Chondrocyte (in vitro differentiated cells): ENCODE data around the gene COASY. TPM values are rescaled to one million over a fixed set of nuclear protein-coding genes. Genes with fewer than 3 reads are reported as not detected.
"Not testable (repeated sequence)": the region's sequence is repeated elsewhere in the genome, so short reads cannot be mapped to it uniquely, and the experiment has no call there.

ENCODE experiments used
- DNase-seq: peaks from one replicate; pipeline ENCODE4 v3.0.0; 2021; ENCODE audit warnings: mixed read lengths, low spot score
- H3K27ac Mint-ChIP-seq: one replicate; pipeline ENCODE4 v1.8.0; 2021; ENCODE audit warnings: mild to moderate bottlenecking, moderate library complexity, mixed read lengths; ENCODE audit not compliant: unreplicated experiment
- H3K27me3 Mint-ChIP-seq: 2 replicates; pipeline ENCODE4 v1.8.0; 2021; ENCODE audit warnings: low read depth, mixed read lengths
- H3K36me3 Mint-ChIP-seq: 2 replicates; pipeline ENCODE4 v1.8.0; 2021; ENCODE audit warnings: low read depth, mixed read lengths
- H3K4me1 Mint-ChIP-seq: 2 replicates; pipeline ENCODE4 v1.8.0; 2021; ENCODE audit warnings: low read depth, mild to moderate bottlenecking, mixed read lengths
- H3K4me3 Mint-ChIP-seq: one replicate; pipeline ENCODE4 v1.8.0; 2021; ENCODE audit warnings: mild to moderate bottlenecking, moderate library complexity, mixed read lengths; ENCODE audit not compliant: unreplicated experiment
- H3K9me3 Mint-ChIP-seq: 2 replicates; pipeline ENCODE4 v1.8.0; 2021; ENCODE audit warnings: low read depth, mixed read lengths
- total RNA-seq: library from RNA; stranded (reverse); gene quantifications from 3 replicates; pipeline ENCODE4 v1.2.1, GENCODE V29; 2021
- TF ChIP-seq, protein P1 (sequence below): fragments of 200-600 bp; sonication (generic); IDR thresholded peaks from 2 replicates; pipeline ENCODE4 v1.5.0; 2021; ENCODE audit warnings: antibody characterized with exemption, mild to moderate bottlenecking, moderate library complexity

COASY gene
- total RNA-seq, 1 donor from 2014 or later = 31.2 TPM

DNA sequence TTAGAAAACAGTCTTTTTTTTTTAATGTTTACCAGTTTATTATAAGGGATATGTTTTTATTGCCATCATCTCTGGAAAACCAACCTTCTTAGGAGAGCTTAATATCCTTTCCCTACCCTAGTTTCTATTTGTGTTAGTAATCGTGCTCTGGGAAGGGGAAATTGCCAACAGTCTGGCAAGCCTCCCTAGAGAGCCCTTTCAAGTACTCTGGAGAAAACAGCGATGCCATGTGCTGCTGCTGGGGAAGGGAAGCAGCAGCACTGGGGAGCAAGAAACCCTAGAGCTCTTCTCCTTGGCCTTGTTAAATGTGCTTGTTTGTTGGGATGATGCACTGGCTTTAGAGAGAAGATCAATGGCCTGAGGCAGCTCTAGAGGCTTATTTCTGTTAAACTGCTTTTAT, 37.0 kb downstream of the COASY start:
- Mint-ChIP-seq H3K27ac (peak overlapping the region; percentile 22), H3K27me3 (no peaks in the 10 kb centered on the region), H3K4me1 (peaks cover 9% of the 10 kb centered on the region), H3K9me3 (no peaks in the 10 kb centered on the region), H3K36me3 (peaks cover 2% of the 10 kb centered on the region), H3K4me3 (no peak overlapping the region)
- DNase-seq = no peak
- TF ChIP-seq, protein P1, sequence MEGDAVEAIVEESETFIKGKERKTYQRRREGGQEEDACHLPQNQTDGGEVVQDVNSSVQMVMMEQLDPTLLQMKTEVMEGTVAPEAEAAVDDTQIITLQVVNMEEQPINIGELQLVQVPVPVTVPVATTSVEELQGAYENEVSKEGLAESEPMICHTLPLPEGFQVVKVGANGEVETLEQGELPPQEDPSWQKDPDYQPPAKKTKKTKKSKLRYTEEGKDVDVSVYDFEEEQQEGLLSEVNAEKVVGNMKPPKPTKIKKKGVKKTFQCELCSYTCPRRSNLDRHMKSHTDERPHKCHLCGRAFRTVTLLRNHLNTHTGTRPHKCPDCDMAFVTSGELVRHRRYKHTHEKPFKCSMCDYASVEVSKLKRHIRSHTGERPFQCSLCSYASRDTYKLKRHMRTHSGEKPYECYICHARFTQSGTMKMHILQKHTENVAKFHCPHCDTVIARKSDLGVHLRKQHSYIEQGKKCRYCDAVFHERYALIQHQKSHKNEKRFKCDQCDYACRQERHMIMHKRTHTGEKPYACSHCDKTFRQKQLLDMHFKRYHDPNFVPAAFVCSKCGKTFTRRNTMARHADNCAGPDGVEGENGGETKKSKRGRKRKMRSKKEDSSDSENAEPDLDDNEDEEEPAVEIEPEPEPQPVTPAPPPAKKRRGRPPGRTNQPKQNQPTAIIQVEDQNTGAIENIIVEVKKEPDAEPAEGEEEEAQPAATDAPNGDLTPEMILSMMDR = no peak

DNA sequence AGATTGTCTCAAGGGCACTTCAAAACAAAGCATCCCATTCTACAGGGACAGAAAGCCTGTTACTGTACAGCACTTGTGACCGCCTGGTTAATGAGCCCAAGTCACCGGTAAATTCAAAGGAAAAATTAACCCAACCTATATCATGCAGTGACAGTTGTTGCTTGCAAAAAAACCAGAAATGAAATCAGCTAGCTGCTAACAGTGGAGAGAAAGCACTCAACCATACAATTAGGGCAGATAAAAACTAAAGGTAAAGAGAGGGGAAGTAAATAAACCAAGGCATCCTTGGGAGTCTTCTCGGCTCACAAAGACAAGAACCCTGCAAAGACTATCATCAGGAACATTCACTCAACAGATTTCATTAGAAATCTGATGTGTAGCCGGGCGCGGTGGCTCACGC, 41.4 kb downstream of the COASY start:
- no peaks in the 10 kb centered on the region for H3K27me3 Mint-ChIP-seq
- no peak overlapping the region for H3K4me3 Mint-ChIP-seq
- H3K36me3 Mint-ChIP-seq = no peaks in the 10 kb centered on the region
- no peak overlapping the region for H3K27ac Mint-ChIP-seq
- H3K4me1 Mint-ChIP-seq = peaks cover 34% of the 10 kb centered on the region
- TF ChIP-seq, protein P1 = no peak
- no peak for DNase-seq
- H3K9me3 Mint-ChIP-seq = no peaks in the 10 kb centered on the region

DNA sequence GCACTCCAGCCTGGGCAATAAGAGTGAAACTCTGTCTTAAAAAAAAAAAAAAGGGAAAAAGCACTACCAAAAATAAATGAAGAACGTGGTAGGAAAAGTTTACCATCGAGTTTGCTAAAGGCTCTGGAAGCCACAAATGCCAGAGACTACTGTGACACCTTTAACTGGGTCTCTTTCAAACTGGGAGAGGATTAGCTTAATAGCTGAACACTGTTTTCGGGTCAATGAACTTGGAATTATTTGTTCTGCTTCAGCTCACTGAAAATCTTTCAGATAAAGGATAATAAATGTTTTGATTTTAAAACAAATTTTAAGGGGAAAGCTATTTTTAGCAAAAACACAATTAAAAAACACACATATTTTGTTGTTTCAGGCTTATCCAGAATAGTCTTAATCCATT, 45.8 kb downstream of the COASY start:
- Mint-ChIP-seq H3K4me1 (peaks cover 33% of the 10 kb centered on the region), H3K27ac (peak overlapping the region; percentile 34), H3K9me3 (no peaks in the 10 kb centered on the region), H3K36me3 (peaks cover 5% of the 10 kb centered on the region), H3K4me3 (peak overlapping the region; percentile 99), H3K27me3 (no peaks in the 10 kb centered on the region)
- no peak for DNase-seq
- TF ChIP-seq, protein P1 = no peak

DNA sequence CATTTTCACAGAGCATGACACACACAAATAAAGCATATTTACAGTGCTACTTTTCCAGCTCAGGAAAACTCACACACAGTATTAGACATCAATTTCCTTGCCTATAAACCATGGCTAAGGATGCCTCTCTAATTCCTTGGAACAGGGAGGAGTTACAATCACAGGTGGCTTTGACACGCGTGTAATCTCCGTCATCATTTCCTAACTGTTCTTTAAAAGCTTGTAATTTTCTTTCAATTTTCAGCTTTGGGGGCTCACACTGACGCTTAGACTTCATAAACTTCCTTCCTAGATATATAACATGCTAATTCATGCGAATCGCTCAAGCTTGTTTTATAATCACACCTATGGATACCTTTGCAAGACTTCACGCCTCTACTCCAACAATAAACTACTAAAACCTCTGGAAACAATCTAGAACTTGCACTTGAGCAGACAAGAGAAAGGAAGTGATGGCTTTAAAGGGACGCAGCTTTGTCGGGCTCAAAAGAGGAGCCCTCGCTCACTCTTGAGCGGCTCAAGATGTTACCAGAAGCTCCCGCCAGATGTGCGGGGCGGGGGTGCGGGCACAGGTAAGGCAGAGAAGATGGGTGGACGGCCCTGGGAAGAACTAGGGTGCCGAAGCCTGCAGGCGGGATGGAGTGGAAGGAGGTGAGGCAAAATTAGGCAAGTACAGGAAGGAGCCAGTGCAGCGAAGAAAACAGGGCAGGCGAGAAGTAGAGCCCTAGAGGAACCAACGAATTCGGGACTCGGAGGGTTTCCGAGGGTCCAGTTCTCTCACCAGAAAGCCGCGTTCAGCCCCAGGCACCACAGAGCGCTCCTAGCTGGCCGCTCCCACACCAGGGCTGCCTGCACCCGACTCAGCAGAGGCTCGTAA, 46.6 kb downstream of the COASY start:
- Mint-ChIP-seq H3K4me3 (peak overlapping the region; percentile 99), H3K9me3 (no peaks in the 10 kb centered on the region), H3K27me3 (no peaks in the 10 kb centered on the region), H3K4me1 (peaks cover 33% of the 10 kb centered on the region), H3K27ac (peak overlapping the region; percentile 98), H3K36me3 (peaks cover 9% of the 10 kb centered on the region)
- no peak for DNase-seq
- TF ChIP-seq, protein P1 = no peak

DNA sequence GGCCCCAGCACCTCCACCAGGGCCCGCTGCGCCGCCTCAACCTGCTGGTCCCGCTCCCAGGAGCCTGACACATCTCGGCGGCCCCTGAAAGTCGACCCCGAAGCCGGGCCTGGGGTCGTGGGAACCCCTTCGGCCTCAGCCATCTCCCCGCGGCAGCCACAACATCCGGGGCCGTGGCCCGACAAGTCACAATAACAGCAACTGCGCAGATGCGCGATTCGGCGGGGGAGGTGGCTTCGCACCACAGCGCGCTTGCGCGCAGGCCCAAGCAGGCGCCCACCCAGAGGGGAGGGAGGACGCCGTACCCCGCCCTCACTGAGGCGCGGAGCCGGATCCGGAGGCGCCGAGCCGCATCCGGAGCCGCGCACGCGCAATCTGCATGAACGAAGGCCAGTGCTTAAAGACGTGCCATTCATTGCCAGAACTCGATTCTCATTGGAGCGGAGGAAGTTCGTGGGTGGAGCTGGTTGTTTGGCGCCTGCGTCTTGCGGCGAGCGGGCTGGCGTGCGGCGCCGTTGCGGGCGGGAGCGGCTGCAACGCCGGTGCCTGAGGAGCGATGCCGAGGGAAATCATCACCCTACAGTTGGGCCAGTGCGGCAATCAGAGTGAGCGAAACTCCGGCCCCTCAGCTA, 47.4 kb downstream of the COASY start, which contains the start of the genes RETREG3 and TUBG1:
TSS of gene RETREG3 (minus strand) at position 193 of the 632 bp plus-strand sequence. CDS start at position 143, 50 bp downstream.
TSS of gene TUBG1 (plus strand) at position 502 of the 632 bp plus-strand sequence. CDS start at position 557, 55 bp downstream.
- peak; percentile 99 for DNase-seq
- H3K27me3 Mint-ChIP-seq = no peaks in the 10 kb centered on the region
- peak within 1 kb of the TSS; percentile 99 for H3K4me3 Mint-ChIP-seq
- peak within 1 kb of the TSS; percentile 98 for H3K27ac Mint-ChIP-seq
- H3K9me3 Mint-ChIP-seq = no peaks in the 10 kb centered on the region
- TF ChIP-seq, protein P1 = peak; percentile 83
- peaks cover 14% of the 10 kb centered on the region for H3K36me3 Mint-ChIP-seq
- peaks cover 33% of the 10 kb centered on the region for H3K4me1 Mint-ChIP-seq

DNA sequence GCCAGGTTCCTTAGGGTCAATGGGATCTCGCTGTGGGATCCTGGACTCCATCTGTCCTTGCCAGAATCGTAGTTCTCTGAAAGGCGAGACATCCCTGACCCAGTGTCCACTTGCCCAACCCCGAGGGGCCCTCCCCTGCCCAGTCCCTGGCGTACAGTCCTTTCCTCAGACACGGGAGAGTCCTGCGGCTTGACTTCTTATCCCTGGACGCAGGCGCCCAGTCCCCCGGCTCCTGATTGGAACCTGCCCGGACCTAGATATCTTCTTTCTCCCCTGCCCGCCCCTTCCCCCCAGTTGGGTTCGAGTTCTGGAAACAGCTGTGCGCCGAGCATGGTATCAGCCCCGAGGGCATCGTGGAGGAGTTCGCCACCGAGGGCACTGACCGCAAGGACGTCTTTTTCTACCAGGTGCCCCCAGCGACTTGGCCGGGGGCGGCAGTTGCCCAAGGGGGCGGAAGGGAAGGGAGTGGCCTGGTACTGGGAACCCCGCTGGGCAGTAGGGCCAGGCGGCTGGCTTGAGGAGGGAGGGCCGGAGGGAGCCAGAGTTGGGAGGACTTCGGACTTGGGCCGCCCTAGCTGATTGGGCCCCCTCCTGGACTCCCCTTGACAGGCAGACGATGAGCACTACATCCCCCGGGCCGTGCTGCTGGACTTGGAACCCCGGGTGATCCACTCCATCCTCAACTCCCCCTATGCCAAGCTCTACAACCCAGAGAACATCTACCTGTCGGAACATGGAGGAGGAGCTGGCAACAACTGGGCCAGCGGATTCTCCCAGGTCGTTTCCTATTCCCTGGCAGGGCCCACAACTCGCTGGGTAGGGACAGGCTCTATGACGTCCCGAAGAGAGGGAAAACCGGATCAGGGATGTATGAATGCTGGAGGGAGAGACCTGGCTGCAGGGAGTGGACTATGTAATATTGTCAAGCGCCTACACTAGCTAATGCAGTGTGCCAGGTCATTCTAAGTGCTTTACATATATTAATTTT, 48.2 kb downstream of the COASY start:
- H3K27ac Mint-ChIP-seq = peak overlapping the region; percentile 98
- H3K36me3 Mint-ChIP-seq = peaks cover 21% of the 10 kb centered on the region
- H3K4me1 Mint-ChIP-seq = peaks cover 33% of the 10 kb centered on the region
- H3K27me3 Mint-ChIP-seq, DNase-seq, H3K9me3 Mint-ChIP-seq: not testable (repeated sequence)
- H3K4me3 Mint-ChIP-seq = peak overlapping the region; percentile 99
